OCI-M1 (cell line): Measurements from ENCODE around the gene SLC36A3.
A peak's percentile ranks its signal among the peaks of the same experiment; 100 is the strongest.
"Not testable (repeated sequence)": the region's sequence is repeated elsewhere in the genome, so short reads cannot be mapped to it uniquely, and the experiment has no call there.

Experiments
- DNase-seq: peaks from one replicate; lab custom pipeline; 2025; lab: John Stamatoyannopoulos, UW

Gene SLC36A3

DNA sequence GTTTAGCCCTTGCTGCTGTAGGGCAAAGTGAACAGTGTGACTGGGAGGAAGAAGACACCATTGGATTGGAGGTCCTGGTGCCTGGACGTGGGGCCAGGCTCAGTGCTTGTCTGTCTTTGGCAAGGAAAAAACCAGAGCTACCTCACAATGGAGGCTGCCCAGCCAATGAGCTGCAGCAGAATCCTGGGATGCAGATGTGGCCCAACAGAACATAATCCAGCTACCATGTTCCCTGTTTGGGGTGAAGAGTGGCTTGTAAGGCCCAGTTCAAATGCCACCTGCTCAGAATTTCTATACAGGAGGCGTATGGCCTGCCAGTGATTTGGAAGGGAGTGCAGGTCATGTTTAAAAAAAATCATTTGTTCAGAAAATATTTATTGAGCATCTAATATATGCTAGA lies at the start of gene SLC36A3:
TSS of gene SLC36A3 (minus strand) at position 101 of the 400 bp plus-strand sequence. CDS start 412 bp downstream, outside the sequence.
- no peak for DNase-seq

DNA sequence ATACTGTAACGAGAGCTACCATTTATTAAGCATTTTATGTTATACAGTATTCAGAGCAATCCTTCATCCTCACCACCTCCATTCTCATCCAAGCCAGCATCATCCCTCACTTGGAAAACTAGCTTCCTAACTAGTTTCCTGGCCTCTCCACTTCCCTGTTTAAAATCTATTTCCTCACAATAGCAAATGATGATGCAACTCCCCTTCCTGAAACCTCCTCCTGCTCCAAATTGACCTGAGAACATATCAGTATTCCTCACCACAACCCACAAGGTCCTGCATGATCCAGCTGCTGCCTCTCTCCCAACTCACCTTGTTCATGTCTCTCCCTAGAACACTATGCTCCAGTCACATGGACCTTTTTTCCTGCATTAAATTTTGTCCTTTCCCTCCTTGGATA lies 48.1 kb upstream of the SLC36A3 start:
- DNase-seq: no peak

DNA sequence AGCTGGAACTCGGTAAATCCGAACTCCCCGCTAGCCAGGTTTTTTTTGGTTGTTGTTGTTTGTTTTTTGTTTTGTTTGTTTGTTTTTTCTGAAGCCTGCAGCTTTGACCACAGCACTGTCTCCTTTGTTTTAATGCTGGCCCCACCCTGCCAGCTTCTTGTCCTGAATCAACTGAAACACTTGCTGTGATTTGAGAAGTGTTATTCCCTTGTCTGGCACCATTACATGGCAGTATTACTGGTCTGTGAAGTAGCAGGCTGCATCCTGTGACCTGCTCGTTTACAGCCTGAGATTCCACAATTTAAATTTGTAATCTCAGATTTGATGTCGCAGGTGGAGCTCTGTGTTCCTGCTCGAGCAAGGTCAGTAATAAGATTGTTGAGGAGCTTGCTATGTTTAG lies 45.2 kb upstream of the SLC36A3 start:
- DNase-seq: no peak

DNA sequence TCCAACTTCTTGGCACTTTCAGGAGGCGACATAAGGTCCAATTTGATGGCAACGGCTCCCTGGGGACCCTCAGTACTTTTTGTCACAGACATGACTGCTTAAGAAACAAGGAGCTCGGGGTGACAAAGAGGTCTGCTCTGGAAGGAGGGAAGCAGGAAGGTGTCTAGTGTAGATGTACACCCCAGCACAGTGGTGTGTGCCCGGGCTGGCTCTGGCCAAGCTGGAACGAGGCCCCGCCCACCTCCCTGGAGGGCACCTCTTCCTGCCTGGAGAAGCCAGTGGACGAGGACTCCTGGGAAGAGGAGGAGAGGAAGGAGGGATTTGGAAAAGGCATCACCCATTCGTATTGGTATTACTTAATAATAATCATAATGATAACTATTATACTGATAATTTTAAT lies 43.8 kb upstream of the SLC36A3 start, which contains the start of gene SLC36A2:
TSS of gene SLC36A2 (minus strand) at position 191 of the 400 bp plus-strand sequence. CDS start at position 92, 99 bp downstream.
- DNase-seq: no peak

DNA sequence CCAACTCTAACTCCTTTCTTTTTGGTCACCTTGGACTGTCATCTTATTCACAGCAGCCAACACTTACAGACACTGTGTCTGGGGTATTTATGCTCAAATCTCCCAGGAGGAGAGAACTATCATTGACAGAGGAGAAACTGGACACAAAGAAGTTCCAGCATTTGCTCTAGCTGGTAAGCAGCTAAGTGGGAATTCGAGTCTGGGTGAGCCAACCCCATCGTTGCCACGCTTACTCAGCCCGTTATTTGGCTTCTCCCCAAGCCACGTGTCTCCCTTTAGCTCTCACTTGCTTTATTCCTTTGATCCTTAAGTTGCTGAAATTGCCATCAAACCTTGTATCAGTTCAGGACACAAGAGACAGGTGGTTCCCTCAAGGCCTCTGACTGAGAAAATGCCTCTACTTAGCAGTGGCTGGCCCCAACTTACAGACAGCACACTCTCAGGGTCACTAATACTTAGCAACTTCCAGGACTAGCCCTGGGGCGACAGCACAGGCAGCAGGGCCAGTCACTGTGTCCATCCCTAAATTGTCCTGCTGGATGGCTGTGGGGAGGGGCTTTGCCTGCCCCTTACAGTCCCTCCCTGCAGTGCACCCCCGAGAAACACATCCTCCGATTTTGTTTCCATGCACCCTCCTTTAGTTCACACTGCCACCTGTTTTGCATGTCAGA lies 42.4 kb upstream of the SLC36A3 start:
- no peak for DNase-seq

DNA sequence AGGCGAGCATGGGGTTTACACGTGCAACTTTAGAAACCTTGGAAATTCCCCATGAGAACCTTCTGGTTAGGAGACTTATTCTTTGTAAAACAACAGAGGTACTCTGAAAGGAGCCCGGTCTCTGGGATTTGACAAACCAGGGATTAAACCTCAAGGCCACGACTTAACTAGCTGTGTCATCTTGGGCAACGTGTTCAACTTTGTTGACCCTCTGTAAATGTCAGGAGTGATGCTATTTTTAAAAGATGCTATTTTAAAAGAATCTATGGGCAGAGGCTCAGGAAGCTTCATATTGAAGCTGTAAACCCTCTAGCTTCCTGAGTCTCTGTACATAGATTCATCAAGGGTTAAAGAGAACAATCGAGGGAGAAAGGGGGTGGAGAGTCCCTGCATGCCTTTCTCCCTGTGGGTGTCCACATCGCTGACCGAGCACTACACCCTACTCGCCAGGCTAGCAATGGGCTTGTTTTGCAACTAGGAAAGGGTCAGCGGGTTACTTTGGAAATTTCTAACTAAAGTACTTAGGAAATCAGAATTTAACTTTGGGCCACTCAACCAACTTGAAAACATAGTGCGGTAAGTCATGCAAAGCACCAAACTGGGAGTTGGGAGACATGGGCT lies 41.7 kb upstream of the SLC36A3 start:
- no peak for DNase-seq

DNA sequence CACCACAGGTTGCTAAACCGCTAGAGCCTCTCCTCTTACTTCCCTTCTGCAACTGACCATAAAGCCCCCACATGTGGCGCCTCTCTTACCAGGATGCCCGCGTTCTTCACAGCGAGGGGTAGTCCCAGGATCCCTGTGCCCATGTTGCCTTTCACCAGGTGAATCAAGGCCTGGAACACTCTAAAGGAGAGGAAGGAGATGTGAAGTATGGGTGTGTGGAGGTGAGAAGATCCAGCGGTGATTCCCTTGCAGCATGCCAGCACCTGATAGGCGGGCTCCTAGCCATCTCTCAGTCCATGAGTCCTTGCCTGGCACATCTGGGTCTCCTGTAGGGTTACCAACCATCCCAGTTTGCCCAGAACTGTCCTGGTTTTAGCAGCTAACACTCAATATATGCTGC lies 40.5 kb upstream of the SLC36A3 start:
- no peak for DNase-seq

DNA sequence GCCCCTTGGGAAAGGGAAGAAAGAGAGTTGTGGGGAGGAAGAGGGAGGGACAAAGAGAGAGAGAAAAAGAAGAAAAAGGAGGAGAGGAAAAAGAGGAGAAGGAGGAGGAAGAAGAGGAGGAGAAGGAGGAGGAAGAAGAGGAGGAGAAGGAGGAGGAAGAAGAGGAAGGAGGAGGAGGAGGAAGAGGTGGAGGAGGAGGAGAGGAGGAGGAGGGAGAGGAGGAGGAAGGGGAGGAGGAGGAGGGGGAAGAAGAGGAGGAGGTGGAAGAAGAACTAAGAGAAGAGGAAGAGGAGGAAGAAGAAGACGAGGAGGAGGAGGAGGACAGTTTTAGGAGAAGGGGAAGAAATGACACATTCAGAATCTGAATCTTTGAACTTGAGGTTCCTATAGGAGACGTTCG lies 36.4 kb upstream of the SLC36A3 start:
- no peak for DNase-seq

DNA sequence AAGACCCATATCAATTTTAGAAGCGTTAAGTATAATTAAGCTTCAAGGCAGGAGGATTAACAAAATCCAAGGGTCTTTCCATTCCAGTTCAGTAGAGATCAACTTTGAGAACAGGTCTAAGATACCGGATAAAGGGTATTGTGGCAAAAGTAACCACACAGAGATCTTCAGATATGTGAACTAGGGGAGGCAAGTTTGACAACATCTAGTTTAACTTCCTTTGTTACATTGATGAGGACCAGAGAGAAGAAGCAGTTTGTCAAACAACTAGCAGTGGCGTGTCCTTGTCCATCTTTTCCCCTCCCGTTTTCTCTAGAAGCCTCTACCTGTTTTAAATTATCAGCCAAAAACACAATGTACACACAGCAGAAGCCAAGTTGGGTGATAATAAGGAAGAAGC lies 35.2 kb upstream of the SLC36A3 start:
- no peak for DNase-seq

DNA sequence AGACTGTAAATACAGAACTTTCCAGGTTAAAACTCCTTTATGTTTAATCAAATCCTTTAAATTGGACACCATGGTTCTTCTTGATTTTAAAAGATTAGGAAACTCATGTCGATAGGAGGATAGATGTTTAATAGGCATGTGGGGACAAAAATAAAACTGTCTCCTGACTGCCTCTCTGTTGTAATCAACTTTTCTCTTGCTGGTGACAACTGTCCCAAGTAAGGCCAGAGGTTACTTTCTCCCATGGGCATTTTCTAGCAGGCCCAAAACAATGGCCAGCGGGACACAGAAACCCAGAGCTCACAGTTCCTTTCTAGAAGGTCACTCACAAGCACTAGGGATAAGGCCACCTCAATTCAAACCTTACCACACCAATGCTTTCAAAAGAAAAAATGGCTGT lies 29.3 kb upstream of the SLC36A3 start:
- no peak for DNase-seq

DNA sequence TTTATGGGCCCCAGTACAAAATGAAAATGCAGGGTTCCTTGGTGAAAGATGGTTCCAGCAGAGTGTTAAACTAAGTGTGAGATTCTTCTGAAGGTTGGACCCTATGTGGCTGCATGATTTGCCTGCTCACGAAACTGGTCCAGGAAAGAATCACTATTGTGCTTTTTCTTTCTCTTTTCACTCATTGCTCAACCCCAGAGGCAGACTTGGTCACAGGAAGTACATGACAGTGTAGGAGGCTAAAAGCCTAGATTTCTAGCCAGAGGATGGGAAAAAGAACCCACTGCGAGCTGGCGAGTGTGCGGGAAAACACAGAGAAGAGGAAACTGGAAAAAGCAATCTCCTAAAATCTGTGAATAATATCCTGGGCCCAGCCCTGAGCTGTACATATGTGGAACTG lies 25.2 kb upstream of the SLC36A3 start:
- no peak for DNase-seq

DNA sequence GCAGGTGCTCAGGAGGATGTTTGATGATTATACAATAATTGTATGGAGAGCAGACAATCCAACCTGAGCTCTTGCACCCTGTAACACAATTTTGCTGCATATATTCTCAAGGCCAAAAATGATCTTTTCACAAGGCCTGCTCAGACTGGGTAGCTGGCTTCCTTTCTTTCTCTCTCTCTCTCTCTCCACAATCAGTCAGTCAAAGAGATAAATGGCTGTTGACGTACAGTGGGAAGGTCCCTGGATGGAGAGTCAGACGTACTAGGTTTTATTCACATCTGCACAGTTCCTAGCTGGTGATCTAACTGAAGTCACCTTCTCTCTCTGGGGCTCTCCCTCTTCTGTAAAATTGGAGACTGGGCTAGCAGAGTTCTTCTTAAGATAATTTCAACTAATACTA lies 24.0 kb upstream of the SLC36A3 start:
- no peak for DNase-seq

DNA sequence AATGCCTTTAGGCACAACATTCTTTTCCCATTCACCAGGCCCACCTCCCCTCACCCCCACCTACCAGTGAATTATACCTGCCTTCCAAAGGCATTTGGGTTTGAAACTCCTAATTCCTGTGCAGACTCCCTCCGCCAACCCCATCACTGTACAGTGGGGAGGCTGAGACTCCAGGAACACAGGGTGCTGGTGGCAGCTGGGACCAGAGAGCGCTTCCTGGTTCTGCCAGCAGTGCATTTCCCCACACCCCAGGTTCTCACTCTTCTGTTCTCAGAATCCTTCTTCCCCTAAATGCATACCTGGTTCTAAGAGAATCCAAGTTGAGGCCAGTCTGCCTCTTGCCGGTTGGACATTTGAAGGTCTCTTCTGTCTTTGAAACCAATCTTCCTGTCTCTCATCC lies 22.7 kb upstream of the SLC36A3 start:
- DNase-seq: no peak

DNA sequence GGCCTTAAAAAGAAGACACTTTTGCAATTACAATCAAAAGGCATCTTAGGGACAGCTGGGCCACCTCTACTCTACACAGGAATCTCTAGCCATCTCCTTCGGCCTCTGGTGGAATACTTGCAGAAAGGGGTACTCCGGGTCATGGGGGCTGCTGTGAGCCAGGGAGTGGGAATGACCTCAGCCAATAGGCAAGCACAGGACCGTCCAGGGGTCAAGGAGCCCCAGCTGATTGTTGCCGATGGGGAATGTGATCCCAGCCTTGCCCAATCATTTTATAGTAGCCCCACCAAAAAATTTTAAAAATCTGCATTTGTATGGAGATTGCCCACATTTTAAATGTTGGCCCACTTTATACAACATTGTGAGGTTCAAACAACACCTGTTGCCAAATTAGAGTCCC lies 16.9 kb upstream of the SLC36A3 start:
- DNase-seq: no peak

DNA sequence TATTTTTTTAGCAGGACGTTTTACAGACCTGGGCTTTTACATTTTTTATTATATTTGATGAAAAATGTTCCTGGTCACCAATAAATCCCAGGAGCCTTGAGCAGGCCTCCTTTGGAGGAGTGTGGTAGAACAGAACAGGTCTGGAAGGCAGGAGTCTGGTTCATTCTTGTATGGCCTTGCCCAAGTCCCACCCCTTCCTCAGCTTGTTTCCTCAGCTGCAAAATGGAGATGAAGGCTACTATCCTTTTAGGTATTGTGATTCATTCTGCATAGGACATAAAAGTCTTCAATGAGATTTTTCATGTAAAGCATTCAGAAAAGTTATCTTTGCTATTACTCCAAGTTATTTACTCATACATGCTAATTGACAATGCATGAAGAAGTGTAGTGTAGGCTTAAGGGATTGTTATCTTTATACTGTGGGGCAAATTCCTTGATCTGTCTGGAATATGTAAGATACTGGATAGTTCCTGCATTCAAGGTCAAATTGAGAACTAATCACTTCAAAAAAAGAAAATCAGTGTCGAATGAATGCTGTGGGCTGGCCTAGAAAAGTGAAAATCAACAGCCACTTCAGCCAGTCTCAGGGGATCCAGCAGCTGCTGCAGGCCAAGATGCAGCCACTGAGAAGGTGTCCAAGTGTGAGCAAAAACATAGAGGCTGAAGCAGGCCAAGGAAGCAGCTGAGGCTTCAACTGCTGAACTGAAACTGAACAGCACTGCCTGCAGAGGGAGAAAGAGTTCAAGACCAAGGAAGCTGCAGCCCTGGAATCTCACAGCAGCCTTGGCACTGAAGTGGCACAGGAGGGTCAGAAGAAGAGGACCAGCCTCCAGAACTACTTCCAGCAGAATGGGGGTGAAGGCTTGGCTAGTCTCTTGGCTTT lies 15.5 kb upstream of the SLC36A3 start:
- peak; percentile 6 for DNase-seq

DNA sequence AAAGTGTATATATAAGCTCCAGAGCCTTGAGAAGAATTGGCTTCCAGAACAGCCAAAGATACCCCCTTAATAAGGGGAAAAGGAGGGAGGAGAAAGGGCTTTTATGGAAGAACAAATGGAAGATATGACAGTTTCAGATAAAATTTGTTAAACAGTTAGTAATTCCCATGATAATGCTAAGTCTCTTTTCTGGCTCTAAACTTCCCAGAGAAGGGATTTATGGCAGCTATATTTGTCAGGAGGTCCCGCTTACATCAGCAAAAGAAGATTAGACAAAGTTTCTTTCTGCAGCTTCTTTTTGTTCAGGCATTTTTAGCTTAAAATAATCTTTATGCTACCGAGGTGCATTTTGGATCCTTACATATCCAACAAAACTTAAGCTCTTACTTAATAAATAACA lies 14.3 kb upstream of the SLC36A3 start:
- no peak for DNase-seq

DNA sequence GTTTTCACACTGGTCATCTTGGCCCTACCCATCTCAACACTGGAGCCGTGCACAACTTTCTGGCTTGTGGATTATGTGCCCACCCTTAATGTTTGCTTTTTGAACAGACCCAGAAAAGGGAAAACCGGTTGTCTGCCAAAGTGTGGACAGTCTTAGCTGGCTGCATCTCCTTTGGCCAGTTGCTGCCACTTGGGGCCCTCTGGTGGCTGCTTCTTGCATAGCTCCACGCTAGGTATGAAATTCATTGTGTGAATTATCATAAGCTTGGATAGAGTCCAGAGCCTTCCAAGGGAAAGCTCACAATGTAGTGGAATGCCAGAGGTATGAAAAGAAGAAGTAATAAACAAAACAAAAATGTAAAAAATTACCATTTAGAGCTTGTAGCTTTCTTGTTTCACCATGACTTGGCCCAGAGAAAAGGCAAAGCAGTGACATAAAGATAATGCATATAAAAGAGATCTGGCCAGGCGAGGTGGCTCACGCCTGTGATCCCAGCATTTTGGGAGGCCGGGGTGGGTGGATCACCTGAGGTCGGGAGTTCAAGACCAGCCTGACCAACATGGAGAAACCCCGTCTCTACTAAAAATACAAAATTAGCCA lies 12.5 kb upstream of the SLC36A3 start:
- DNase-seq: peak; percentile 86

DNA sequence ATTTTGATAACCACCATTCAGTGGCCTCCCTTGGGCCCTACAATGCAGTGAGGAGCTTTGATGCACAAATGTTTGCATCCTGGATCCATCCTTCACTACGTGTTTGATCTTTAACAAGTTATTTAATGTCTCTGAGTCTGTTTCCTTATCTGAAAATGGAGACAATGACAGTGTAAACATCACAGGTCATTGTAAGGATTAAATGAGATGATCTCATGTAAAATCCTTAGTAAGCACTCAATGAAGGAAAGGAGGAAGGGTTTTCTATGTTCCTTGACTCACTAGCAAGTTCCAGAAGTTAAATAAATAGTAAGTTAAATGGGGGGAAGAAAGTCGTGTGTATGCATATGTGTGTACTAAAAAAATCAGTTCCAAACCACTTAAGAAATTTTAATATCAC lies 9.8 kb upstream of the SLC36A3 start:
- no peak for DNase-seq

DNA sequence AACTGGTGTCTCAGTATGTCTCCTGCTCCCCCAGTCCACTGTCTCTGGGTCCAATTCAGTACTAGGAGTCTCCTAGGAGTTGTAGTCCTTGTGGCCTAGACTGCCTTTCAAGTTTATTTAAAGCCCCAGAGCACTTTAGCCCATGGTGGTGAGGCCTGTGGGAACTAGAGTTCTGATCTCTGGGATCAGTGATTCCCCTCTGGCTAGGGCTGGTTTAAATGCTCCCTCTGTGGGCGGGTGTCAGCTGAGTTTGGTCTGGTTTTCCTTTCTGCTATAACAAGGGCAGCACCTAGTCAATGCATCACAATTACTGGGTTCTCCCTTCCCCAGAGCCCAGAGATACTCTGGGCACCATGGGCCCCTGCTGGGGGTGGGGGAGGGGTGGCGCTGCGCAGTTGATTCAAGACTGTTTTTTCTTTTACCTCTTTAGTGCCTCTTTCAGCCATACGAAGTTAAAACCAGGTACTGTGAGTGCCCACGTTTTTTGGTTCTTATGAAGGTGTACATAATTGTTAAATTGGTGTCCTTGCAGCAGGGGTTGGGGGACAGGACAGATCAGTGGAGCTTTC lies 9.3 kb upstream of the SLC36A3 start:
- DNase-seq: no peak

DNA sequence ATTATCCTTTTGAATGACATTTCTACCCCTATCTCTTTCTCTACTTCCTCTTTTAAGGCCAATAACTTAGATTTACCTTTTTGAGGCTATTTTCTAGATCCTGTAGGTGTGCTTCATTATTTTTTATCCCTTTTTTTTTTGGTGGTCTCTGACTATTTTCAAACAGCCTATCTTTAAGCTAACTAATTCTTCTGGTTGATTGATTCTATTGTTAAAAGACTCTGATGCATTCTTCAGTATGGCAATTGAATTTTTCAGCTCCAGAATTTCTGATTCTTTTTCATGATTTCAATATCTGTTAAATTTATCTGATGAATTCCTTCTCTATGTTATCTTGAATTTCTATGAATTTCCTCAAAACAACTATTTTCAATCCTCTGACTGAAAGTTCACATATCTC lies 7.4 kb upstream of the SLC36A3 start:
- no peak for DNase-seq

DNA sequence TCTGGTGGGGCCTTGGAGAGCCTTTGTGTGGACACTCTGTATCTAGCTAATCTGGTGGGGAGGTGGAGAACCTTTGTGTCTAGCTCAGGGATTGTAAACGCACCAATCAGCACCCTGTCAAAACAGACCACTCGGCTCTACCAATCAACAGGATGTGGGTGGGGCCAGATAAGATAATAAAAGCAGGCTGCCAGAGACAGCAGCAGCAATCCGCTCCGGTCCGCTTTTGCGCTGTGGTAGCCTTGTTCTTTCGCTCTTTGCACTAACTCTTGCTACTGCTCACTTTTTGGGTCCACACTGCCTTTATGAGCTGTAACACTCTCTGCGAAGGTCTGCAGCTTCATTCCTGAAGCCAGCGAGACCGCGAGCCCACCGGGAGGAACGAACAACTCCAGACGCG lies 6.3 kb upstream of the SLC36A3 start:
- not testable (repeated sequence) for DNase-seq

DNA sequence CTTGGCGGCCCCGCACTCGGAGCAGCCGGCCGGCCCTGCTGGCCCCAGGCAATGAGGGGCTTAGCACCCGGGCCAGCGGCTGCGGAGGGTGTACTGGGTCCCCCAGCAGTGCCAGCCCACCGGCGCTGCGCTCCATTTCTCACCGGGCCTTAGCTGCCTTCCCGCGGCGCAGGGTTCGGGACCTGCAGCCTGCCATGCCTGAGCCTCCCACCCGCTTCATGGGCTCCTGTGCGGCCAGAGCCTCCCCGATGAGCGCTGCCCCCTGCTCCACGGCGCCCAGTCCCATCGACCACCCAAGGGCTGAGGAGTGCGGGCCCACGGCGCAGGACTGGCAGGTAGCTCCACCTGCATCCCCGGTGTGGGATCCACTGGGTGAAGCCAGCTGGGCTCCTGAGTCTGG lies 5.7 kb upstream of the SLC36A3 start:
- not testable (repeated sequence) for DNase-seq
